Erythroblast (primary cell): ENCODE results near the gene RGR.

Experiments
- GATA1 ChIP-seq: IDR thresholded peaks from 2 replicates; pipeline ENCODE4 v1.6.1; 2011; ENCODE audit warnings: low read depth, mild to moderate bottlenecking, control low read depth, low read length, moderate library complexity
- POLR2A ChIP-seq: IDR thresholded peaks from 2 replicates; pipeline ENCODE4 v1.6.1; 2011; ENCODE audit warnings: mild to moderate bottlenecking, low read length

- TF ChIP-seq POLR2A (no peak), GATA1 (no peak)
Observed at GRCh38 chr10:84293171-84293570, 48.3 kb downstream of the RGR start.
